NCI-H146 (cell line): Measurements from ENCODE around the gene TTC7B.

Source experiments
- DNase-seq: peaks from one replicate; lab custom pipeline; 2025; lab: John Stamatoyannopoulos, UW

TTC7B gene

GRCh38 chr14:90648421-90648820 lies 167.8 kb downstream of the TTC7B start:
- no peak for DNase-seq

- DNase-seq = no peak
Observed at GRCh38 chr14:90647473-90648005, 168.7 kb downstream of the TTC7B start.

DNA sequence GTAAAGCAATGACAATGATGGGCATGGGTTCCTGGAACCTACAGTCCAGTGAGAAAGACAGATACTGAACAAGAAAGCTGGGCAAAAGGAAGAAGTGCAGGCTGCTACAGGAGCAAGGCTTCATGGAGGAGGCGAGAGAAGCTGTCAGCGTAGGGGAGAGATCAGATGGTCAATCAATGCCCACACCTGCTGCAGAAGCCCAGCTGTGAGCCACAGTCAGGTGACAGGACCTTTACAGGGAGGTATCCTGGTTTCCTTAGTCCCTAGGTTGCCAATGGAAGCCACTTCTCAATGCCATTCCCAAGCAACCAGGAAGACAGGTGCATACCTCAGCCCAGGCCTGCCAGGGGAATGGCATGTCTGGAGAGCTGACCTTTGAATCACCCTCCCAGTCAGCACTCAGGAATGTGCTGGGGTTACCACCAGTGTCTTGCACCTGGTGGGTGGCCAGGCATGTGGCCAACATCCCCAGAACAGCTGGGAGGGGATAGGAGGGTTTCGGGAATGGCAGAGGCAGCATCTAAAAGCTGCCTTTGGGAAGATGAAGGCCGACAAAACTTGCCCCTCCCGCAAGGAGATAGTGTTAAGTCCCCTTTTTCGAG lies 170.3 kb downstream of the TTC7B start:
- DNase-seq = peak; percentile 39

GRCh38 chr14:90644882-90645281 lies 171.3 kb downstream of the TTC7B start:
- DNase-seq = no peak

DNA sequence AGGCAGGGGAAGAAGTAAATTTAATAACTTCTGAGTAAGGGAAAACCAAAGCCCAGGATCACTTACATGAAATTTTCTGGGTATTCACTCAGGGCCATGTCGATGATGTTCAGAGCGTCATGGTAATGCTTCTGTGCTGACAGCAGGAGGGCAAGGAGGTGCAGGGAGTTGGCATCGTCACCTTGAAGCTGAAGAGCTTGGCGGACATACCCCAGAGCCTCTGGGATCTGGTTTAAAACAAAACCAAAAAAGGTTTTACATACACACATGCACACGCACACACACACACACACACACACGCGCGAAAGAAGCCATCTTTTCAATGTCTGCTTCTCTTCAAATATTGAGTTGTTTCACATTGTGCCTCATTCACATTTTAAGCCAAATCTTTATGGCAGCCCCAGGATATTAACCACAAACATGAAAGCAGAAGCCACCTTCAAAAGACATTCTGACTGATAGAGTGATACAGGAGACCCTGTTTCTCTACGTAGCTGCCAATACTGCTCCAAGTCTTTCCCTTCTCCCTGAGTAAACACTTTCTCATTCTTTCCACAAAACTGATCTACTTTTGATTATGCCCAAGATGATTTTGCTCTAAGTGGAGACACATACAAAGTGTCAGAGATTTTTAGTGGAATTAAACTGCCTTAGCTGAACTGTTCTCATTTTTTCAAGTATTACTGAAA lies 172.1 kb downstream of the TTC7B start:
- DNase-seq = no peak

- no peak for DNase-seq
Observed at GRCh38 chr14:90642244-90642717, 173.9 kb downstream of the TTC7B start.

DNA sequence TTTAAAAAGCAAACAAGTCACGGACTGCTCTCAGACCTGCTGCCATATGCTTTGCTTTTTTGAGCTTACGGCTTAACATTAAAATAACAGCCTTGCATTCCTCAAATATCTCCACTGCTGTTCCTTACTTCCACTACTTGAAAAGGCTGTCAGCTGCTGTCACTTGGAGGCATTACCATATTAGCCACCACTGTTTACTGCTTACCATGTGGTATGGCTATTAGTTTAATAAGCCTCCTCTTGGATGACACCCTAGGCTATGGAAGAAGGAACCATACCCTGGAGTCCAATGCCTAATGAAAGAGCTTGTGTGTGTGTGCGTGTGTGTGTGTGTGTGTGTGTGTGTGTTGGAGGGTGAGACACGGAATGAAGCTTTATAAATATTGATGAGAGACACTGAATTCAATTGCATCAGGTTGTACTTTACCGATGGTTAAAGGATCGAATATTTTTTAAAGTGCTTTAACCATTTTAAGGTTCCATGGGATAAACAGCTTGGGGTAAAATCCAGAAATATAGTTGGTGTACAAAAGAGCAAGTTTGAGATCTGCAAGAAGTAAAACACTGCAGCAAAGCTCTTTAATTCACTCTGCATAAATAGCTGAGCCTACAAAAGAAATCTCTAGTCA lies 174.5 kb downstream of the TTC7B start:
- peak; percentile 9 for DNase-seq

DNA sequence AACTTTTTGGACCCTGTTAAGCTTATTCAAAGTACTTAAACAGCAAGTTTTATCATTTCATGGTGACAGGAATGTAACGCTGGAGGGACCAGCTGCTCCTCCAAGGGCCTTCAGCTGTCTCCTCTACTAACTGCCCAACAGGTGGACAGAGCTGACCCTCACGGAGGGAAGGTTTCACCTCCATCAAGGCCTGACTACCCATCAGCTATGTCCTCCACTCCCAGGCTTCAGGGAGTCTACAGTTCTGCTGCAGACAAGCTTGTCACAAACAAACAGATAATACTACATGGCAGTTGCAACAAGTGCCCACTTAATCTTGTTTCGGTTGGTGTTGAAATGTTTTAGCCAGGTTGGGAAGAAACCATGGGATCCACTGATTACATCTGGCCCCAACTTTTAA lies 175.1 kb downstream of the TTC7B start:
- no peak for DNase-seq

DNA sequence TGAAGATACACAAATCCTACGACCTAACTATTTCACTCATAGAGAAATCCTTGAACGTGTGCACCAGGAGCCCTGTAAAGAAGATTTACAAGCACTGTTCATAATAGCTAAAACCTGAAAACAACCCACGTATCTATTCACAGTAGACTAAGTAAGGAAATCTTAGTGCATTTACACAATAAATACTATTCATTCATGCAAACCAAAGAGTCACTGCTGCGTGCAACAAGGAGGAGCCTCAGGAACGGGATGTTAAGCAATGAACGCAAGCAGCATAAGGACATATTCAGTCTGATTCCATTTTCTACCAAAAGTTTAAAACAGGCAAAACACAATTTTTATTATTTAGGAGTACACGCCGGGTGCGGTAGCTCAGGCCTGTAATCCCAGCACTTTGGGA lies 176.6 kb downstream of the TTC7B start:
- no peak for DNase-seq

DNA sequence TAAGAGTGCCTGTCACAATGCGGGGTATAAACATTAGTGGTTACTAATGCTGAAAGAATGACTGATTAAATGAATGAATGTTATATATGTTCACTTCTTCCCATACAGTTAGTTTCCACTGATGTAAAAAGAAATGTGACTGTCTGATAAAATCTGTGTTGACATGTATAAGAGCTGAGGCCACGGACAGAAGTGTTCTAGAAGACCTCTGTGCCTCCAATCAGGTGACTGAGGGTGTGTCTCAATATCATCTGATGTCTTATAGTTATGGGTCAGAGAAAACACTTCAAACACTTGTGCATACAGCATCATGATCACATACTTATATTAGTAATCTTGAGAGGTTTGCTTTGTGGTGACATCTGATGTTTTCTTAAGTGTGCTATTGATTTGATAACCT lies 183.4 kb downstream of the TTC7B start:
- DNase-seq = no peak

DNA sequence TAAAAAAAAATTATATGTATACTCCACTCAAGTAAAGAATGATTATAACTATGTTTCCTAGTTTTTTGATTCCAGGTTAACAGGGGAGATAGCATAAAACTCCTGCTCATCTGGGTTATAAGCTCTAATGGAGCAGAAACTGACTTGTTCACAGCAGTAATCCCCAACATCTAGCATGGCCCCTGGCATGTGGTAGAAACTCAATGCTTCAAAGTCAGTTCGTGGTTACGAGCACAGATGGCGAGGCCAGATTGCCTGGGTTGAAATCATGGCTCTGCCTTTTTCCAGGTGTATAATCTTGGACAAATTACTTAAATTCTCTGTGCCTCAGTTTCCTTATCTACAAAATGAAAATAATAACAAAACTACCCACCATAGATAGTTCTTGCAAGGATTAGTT lies 183.8 kb downstream of the TTC7B start:
- DNase-seq = no peak

GRCh38 chr14:90630171-90630806 lies 185.9 kb downstream of the TTC7B start:
- DNase-seq = no peak

DNA sequence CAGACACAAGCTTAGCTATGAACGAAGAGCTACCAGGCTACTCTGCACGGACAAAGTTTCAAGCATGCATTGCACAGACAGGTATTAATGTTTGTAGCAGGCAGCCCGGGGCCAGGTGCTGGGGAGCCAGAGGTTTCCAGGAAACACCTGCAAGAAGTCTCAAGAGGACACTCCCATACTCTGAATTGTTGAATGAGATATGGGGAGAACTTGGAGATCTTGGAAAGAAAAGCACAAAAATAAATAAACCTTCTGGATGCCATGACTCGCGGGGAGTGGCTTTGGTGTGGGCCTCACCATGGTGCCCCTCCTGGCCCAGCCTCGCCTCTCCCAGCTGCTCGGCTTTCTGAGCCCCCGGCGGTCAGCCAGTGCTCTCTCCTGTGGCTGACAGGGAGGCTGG lies 186.8 kb downstream of the TTC7B start:
- no peak for DNase-seq

GRCh38 chr14:90628825-90629224 lies 187.4 kb downstream of the TTC7B start:
- DNase-seq = no peak

- DNase-seq = no peak
Observed at GRCh38 chr14:90627478-90627877, 188.8 kb downstream of the TTC7B start.

- DNase-seq = no peak
Observed at GRCh38 chr14:90626550-90626949, 189.7 kb downstream of the TTC7B start.

GRCh38 chr14:90625445-90625844 lies 190.8 kb downstream of the TTC7B start:
- DNase-seq = peak; percentile 60

- no peak for DNase-seq
Observed at GRCh38 chr14:90624732-90625400, 191.4 kb downstream of the TTC7B start.

DNA sequence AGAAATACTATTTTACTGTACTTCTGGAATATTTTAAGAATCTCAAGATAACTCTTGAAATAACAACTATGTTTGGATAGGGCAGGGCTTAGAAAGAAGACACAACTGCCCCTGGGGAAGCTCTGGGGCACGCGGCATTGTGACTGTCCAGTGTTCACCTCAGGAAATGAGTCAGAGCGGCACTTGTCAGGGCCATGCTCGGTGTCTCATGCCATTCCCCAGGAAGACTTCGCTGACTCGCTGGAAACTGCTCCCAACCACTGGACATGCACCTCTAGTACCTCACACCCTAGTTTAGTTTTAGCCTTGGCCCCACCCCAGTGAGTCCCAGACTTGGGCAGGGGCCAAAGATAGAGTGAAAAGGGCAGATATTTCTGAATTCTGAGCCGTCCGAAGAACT lies 192.0 kb downstream of the TTC7B start:
- no peak for DNase-seq

- no peak for DNase-seq
Observed at GRCh38 chr14:90621201-90621600, 195.0 kb downstream of the TTC7B start.

DNA sequence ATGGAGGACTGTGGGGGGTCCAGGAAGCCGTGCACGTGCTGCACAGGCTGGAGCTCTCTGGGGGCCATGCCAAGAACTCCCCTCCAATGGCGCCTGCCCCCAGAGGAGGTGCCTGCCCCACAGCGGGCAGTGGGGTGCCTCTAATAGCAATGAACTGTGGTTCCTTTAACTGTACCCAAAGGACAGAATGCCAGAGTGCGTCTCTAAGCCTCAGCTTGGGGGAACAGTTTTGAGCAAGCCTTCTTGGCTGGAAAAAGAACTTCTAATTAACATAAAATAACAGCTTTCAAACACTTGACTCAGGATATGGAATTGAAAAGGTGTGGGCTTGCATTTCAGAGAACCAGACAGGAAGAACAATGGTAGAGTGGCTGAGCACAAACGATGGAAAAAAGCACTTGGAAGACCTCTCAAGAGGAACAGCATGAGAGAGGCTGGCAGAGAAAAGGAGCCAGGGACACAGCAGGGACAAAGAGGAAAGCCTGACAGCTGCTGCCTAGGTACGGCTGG lies 195.6 kb downstream of the TTC7B start:
- no peak for DNase-seq

DNA sequence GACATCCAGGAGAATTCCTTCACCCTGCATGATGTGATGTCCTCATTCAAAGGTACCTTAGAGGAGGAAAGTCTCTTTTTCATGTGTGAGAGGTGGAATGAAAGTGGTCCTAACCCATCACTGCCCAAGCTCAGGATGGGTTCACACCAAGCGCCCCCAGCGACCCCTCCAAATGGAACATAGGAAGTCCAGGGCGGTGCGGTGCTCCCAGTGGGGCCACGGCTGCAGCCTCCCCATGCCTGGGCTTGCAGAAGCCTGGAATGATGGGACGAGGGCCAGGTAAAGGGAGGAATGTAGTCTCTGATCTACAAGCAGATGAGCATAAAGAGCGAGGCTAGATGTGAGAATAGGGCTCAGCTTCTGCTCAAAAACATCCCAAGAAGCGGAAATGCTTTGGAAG lies 196.3 kb downstream of the TTC7B start:
- DNase-seq = no peak
